Spleen (tissue), 11 donors: Measurements from ENCODE around the gene RGS17. TPM values are rescaled to one million over a fixed set of nuclear protein-coding genes. Genes with fewer than 3 reads are reported as not detected.

ENCODE experiments used
- DNase-seq: peaks from one replicate; pipeline ENCODE4 v3.0.0-alpha.2; 2020
- H3K27ac ChIP-seq, 8 donors: fragments of 200-600 bp; sonication (generic) in 7 of 8; 1 replicate in 4 of 8; 2 replicates in 4 of 8; pipeline versions ENCODE4 v1.5.0 to v1.8.0; 2016 to 2021; ENCODE audit warnings: inconsistent platforms in 4 of 8, mild to moderate bottlenecking in 4 of 8, moderate library complexity in 1 of 8
- H3K27me3 ChIP-seq, 7 donors: fragments of 200-600 bp; sonication (generic) in 6 of 7; replicated peaks in 1 of 7; 1 replicate in 4 of 7; 2 replicates in 3 of 7; pipeline versions ENCODE4 v1.5.0 to v1.8.0; 2016 to 2021; ENCODE audit warnings: inconsistent platforms in 3 of 7, mild to moderate bottlenecking in 1 of 7
- H3K36me3 ChIP-seq, 6 donors: fragments of 200-600 bp; sonication (generic) in 5 of 6; 1 replicate in 4 of 6; 2 replicates in 2 of 6; pipeline versions ENCODE4 v1.5.0 to v1.8.0; 2016 to 2021; ENCODE audit warnings: inconsistent platforms in 2 of 6
- H3K4me1 ChIP-seq, 6 donors: fragments of 200-600 bp; sonication (generic) in 5 of 6; 1 replicate in 3 of 6; 2 replicates in 3 of 6; pipeline versions ENCODE4 v1.5.0 to v1.8.0; 2016 to 2021; ENCODE audit warnings: inconsistent platforms in 3 of 6
- H3K4me3 ChIP-seq, 8 donors: fragments of 200-600 bp; sonication (generic) in 7 of 8; 1 replicate in 4 of 8; 2 replicates in 4 of 8; pipeline versions ENCODE4 v1.5.0 to v1.8.0; 2016 to 2021; ENCODE audit warnings: inconsistent platforms in 4 of 8, mild to moderate bottlenecking in 4 of 8, moderate library complexity in 2 of 8
- H3K9me3 ChIP-seq, 8 donors: fragments of 200-600 bp; sonication (generic) in 7 of 8; 1 replicate in 4 of 8; 2 replicates in 4 of 8; pipeline versions ENCODE4 v1.5.0 to v1.8.0; 2016 to 2021; ENCODE audit warnings: inconsistent platforms in 4 of 8
- POLR2A ChIP-seq, 3 donors: fragments of 450-650 bp; IDR thresholded peaks; one replicate each; pipeline ENCODE4 v1.5.1; 2017; ENCODE audit warnings: antibody characterized with exemption in 3 of 3, mild to moderate bottlenecking in 1 of 3
- POLR2AphosphoS5 ChIP-seq, 3 donors: sonication (generic); formaldehyde crosslinking; IDR thresholded peaks; one replicate each; pipeline ENCODE4 v1.5.1; 2017; ENCODE audit warnings: antibody characterized with exemption in 3 of 3
- WGBS, 5 donors: extraction: QIAGEN DNeasy Blood & Tissue Kit in 3 of 5; methylation state at CpG; one replicate each; pipeline versions ENCODE4 v1.1.5 to v1.1.7; 2013 to 2018; 5-methylcytosine and 5-hydroxymethylcytosine counted together
- intact Hi-C: fragments of 100-400 bp; cut with DNase I; formaldehyde crosslinking; loops from one replicate; pipeline ENCODE4 v1.15.0; 2023; ENCODE audit warnings: low total_unique reads
- polyA plus RNA-seq, 3 donors: library from polyadenylated mRNA; stranded (reverse); fragments of 200-250 nt; gene quantifications; one replicate each; pipeline ENCODE4 v1.2.1, GENCODE V29; 2013
- total RNA-seq, 7 donors: library from RNA; depleted of rRNA in 3 of 7; stranded (reverse); fragments of >200 nt in 3 of 7; fragmentation: NEBNext Ultra II Directional in 4 of 7; extraction: Animal tissue kit (Norgen Biotek cat#: 25700) in 4 of 7; gene quantifications; one replicate each; pipeline versions ENCODE4 v1.1.0 to v1.2.1, GENCODE V29; 2016 to 2021
- TF ChIP-seq, protein P1 (sequence below), 11 experiments: fragments of 200-600 bp in 7 of 11; fragments of 450-650 bp in 4 of 11; sonication (generic) in 4 of 11; IDR thresholded peaks in 8 of 11; conservative IDR thresholded peaks in 3 of 11; 1 replicate in 7 of 11; 2 replicates in 4 of 11; pipeline versions ENCODE4 v1.4.0 to v1.8.0; 2016 to 2021; ENCODE audit warnings: antibody characterized with exemption in 11 of 11, inconsistent platforms in 4 of 11, mild to moderate bottlenecking in 1 of 11
- donor health status: healthy with polysubstance abuse.
- donor health status: DM: no; HTN: no; CAD: no; lungs with moderate emphysema.
- donor health status: DM: no; HTN: no; CAD: no.
- donor health status: Bipolar disorder and iron deficiency.
- donor health status: healthy.
- donor health status: DM: no; HTN: no; CAD: no.
- donor health status: DM: yes; HTN: yes; CAD: no.

The RGS17 gene
- total and polyA plus RNA-seq, 10 donors, result 0.03 to 0.33 (median 0.07) TPM; not detected in 5

GRCh38 chr6:152983637-152984512 lies 147.2 kb downstream of the RGS17 start:
- H3K4me1 ChIP-seq, result peaks cover 18 to 70% (median 47%) of the 10 kb centered on the region in 6 donors
- H3K27me3 ChIP-seq, result peaks cover 0 to 6% (median 0%) of the 10 kb centered on the region in 7 donors
- TF ChIP-seq POLR2AphosphoS5 (IDR thresholded peaks at IDR 0.05), result peak; percentile 47 to 89 (median 88)
- TF ChIP-seq POLR2A (IDR thresholded peaks at IDR 0.05), result no peak
- DNase-seq, result peak; percentile 98
- H3K36me3 ChIP-seq, result peaks cover 0 to 14% (median 2%) of the 10 kb centered on the region in 6 donors
- peak overlapping the region; percentile 89 to 93 (median 92) for H3K27ac ChIP-seq
- H3K4me3 ChIP-seq, result peak overlapping the region; percentile 62 to 99 (median 94)
- H3K9me3 ChIP-seq, result no peaks in the 10 kb centered on the region
- intact Hi-C loops, result no loop called here
- 0 to 1% (median 0%) methylated on average over 31 to 38 of the region's 38 CpGs for WGBS, 5 donors

- Histone ChIP-seq H3K27me3 (peaks cover 0 to 6% (median 0%) of the 10 kb centered on the region in 7 donors), H3K9me3 (no peaks in the 10 kb centered on the region), H3K27ac (peak within 1 kb of the TSS; percentile 89 to 93 (median 92)), H3K36me3 (peaks cover 0 to 18% (median 2%) of the 10 kb centered on the region in 6 donors), H3K4me3 (peak within 1 kb of the TSS; percentile 62 to 99 (median 94)), H3K4me1 (peaks cover 18 to 78% (median 47%) of the 10 kb centered on the region in 6 donors)
- peak; percentile 99 for DNase-seq
- 0 to 1% (median 0%) methylated on average over 52 to 66 of the region's 66 CpGs for WGBS, 5 donors
- intact Hi-C loops, result no loop called here
- TF ChIP-seq, protein P1, sequence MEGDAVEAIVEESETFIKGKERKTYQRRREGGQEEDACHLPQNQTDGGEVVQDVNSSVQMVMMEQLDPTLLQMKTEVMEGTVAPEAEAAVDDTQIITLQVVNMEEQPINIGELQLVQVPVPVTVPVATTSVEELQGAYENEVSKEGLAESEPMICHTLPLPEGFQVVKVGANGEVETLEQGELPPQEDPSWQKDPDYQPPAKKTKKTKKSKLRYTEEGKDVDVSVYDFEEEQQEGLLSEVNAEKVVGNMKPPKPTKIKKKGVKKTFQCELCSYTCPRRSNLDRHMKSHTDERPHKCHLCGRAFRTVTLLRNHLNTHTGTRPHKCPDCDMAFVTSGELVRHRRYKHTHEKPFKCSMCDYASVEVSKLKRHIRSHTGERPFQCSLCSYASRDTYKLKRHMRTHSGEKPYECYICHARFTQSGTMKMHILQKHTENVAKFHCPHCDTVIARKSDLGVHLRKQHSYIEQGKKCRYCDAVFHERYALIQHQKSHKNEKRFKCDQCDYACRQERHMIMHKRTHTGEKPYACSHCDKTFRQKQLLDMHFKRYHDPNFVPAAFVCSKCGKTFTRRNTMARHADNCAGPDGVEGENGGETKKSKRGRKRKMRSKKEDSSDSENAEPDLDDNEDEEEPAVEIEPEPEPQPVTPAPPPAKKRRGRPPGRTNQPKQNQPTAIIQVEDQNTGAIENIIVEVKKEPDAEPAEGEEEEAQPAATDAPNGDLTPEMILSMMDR (IDR thresholded peaks at IDR 0.05 in 8 of 11, conservative IDR thresholded peaks at IDR 0.05 in 3 of 11), result no peak
- peak in 2 of 3 donors; percentile 87 to 89 for TF ChIP-seq POLR2AphosphoS5 (IDR thresholded peaks at IDR 0.05)
- TF ChIP-seq POLR2A (IDR thresholded peaks at IDR 0.05), result no peak
Observed at GRCh38 chr6:152982904-152983636, 148.0 kb downstream of the RGS17 start, which contains the start of gene FBXO5. Gene FBXO5 (minus strand): TSS chr6:152983041. CDS start chr6:152982959, 82 bp downstream.

- Histone ChIP-seq H3K36me3 (peaks cover 0 to 22% (median 2%) of the 10 kb centered on the region in 6 donors), H3K9me3 (no peaks in the 10 kb centered on the region), H3K4me1 (peaks cover 18 to 86% (median 47%) of the 10 kb centered on the region in 6 donors), H3K27ac (peak overlapping the region in 4 of 8 donors; percentile 89 to 93 (median 92)), H3K4me3 (peak overlapping the region; percentile 62 to 99 (median 94)), H3K27me3 (peaks cover 0 to 6% (median 0%) of the 10 kb centered on the region in 7 donors)
- TF ChIP-seq POLR2A (IDR thresholded peaks at IDR 0.05) (no peak), POLR2AphosphoS5 (IDR thresholded peaks at IDR 0.05) (no peak)
- TF ChIP-seq, protein P1 (IDR thresholded peaks at IDR 0.05 in 8 of 11, conservative IDR thresholded peaks at IDR 0.05 in 3 of 11), result no peak
- 4 to 18% (median 7%) methylated on average over 17 to 71 of the region's 71 CpGs for WGBS, 5 donors
- intact Hi-C loops, result no loop called here
- peak; percentile 95 for DNase-seq
Observed at GRCh38 chr6:152981989-152982903, 148.8 kb downstream of the RGS17 start.

- peaks cover 18 to 93% (median 47%) of the 10 kb centered on the region in 6 donors for H3K4me1 ChIP-seq
- DNase-seq, result no peak
- peak overlapping the region in 1 of 8 donors; percentile 91 for H3K4me3 ChIP-seq
- no peak overlapping the region for H3K27ac ChIP-seq
- 26 to 52% (median 35%) methylated on average over 2 of the region's 2 CpGs for WGBS, 5 donors
- peaks cover 0 to 6% (median 0%) of the 10 kb centered on the region in 7 donors for H3K27me3 ChIP-seq
- no peaks in the 10 kb centered on the region for H3K9me3 ChIP-seq
- TF ChIP-seq POLR2A (IDR thresholded peaks at IDR 0.05), result no peak
- TF ChIP-seq, protein P1 (IDR thresholded peaks at IDR 0.05 in 8 of 11, conservative IDR thresholded peaks at IDR 0.05 in 3 of 11), result no peak
- TF ChIP-seq POLR2AphosphoS5 (IDR thresholded peaks at IDR 0.05), result no peak
- intact Hi-C loops, result no loop called here
- peaks cover 0 to 12% (median 0%) of the 10 kb centered on the region in 6 donors for H3K36me3 ChIP-seq
Observed at GRCh38 chr6:152981219-152981618, 149.9 kb downstream of the RGS17 start.
